HEK293 (cell line): Measurements from ENCODE around the gene DLG1.

ENCODE experiments used
- CTCF ChIA-PET: fragments of 350-600 bp; formaldehyde crosslinking; extraction: SDS; loops from one replicate; lab custom pipeline; 2021; ENCODE audit warnings: antibody characterized with exemption; lab: Yijun Ruan, JAX
- POLR2A ChIA-PET: fragments of 300-600 bp; formaldehyde crosslinking; extraction: SDS; loops from one replicate; lab custom pipeline; 2020; ENCODE audit warnings: antibody characterized with exemption, inconsistent platforms; lab: Yijun Ruan, JAX
- H3K27ac ChIP-seq: fragments of 200-500 bp; sonication (Bioruptor generic); 2 replicates; pipeline ENCODE4 v1.5.1; 2014; ENCODE audit warnings: low read depth, low read length, control low read depth, inconsistent platforms; ENCODE audit errors: extremely low read depth
- H3K36me3 ChIP-seq, 2 experiments: fragments of 200-500 bp in 1 of 2; sonication (Bioruptor generic) in 1 of 2; 1 replicate in 1 of 2; 2 replicates in 1 of 2; pipeline ENCODE4 v1.5.1; 2014 to 2017; ENCODE audit warnings: inconsistent platforms in 2 of 2, low read length in 2 of 2; ENCODE audit not compliant: control insufficient read depth in 2 of 2, insufficient read depth in 1 of 2
- H3K4me1 ChIP-seq: fragments of 200-500 bp; sonication (Bioruptor generic); 2 replicates; pipeline ENCODE4 v1.5.1; 2014; ENCODE audit warnings: mild to moderate bottlenecking, low read length, inconsistent platforms; ENCODE audit not compliant: control insufficient read depth, insufficient read depth
- H3K4me3 ChIP-seq: 2 replicates; pipeline ENCODE4 v1.5.1; 2011; ENCODE audit warnings: low read depth, mild to moderate bottlenecking, control low read depth, low read length, moderate library complexity
- H3K9me3 ChIP-seq: fragments of 200-500 bp; sonication (Bioruptor generic); 2 replicates; pipeline ENCODE4 v1.5.1; 2014; ENCODE audit warnings: low read depth, low read length, inconsistent platforms; ENCODE audit not compliant: control insufficient read depth, insufficient read depth
- BCL11A ChIP-seq: fragments of 450-650 bp; formaldehyde crosslinking; IDR thresholded peaks from 2 replicates; pipeline ENCODE4 v1.5.1; 2016; ENCODE audit warnings: low read depth, missing biosample characterization, missing genetic modification characterization
- GLI4 ChIP-seq: fragments of 450-650 bp; formaldehyde crosslinking; IDR thresholded peaks from 2 replicates; pipeline ENCODE4 v1.5.1; 2016; ENCODE audit warnings: missing biosample characterization, missing genetic modification characterization
- KLF7 ChIP-seq: fragments of 450-650 bp; formaldehyde crosslinking; IDR thresholded peaks from 2 replicates; pipeline ENCODE4 v1.5.1; 2016; ENCODE audit warnings: missing biosample characterization, missing genetic modification characterization, borderline replicate concordance
- MEIS1 ChIP-seq: sonication (generic); formaldehyde crosslinking; IDR thresholded peaks from 2 replicates; pipeline ENCODE4 v1.8.1; 2022; ENCODE audit warnings: missing genetic modification reagents, mild to moderate bottlenecking, borderline replicate concordance
- OVOL3 ChIP-seq: fragments of 450-650 bp; formaldehyde crosslinking; IDR thresholded peaks from 2 replicates; pipeline ENCODE4 v1.5.1; 2016; ENCODE audit warnings: missing biosample characterization, missing genetic modification characterization
- PATZ1 ChIP-seq: fragments of 450-650 bp; formaldehyde crosslinking; IDR thresholded peaks from 2 replicates; pipeline ENCODE4 v1.5.1; 2016; ENCODE audit warnings: missing biosample characterization, missing genetic modification characterization
- PRDM1 ChIP-seq: fragments of 450-650 bp; formaldehyde crosslinking; IDR thresholded peaks from 2 replicates; pipeline ENCODE4; 2016; ENCODE audit warnings: missing biosample characterization, missing genetic modification characterization
- SP2 ChIP-seq: fragments of 450-650 bp; formaldehyde crosslinking; IDR thresholded peaks from 2 replicates; pipeline ENCODE4 v1.5.1; 2016; ENCODE audit warnings: missing biosample characterization, missing genetic modification characterization
- SP7 ChIP-seq: fragments of 450-650 bp; formaldehyde crosslinking; IDR thresholded peaks from 2 replicates; pipeline ENCODE4 v1.5.1; 2016; ENCODE audit warnings: missing biosample characterization, missing genetic modification characterization
- ZBTB1 ChIP-seq: fragments of 450-650 bp; formaldehyde crosslinking; IDR thresholded peaks from 2 replicates; pipeline ENCODE4 v1.5.1; 2016; ENCODE audit warnings: missing biosample characterization, missing genetic modification characterization
- ZNF114 ChIP-seq: fragments of 450-650 bp; formaldehyde crosslinking; IDR thresholded peaks from 2 replicates; pipeline ENCODE4 v1.5.0; 2017; ENCODE audit warnings: missing biosample characterization, missing genetic modification characterization
- ZNF248 ChIP-seq: fragments of 450-650 bp; formaldehyde crosslinking; IDR thresholded peaks from 2 replicates; pipeline ENCODE4 v1.5.1; 2017; ENCODE audit warnings: missing biosample characterization, missing genetic modification characterization
- ZNF280D ChIP-seq: fragments of 450-650 bp; formaldehyde crosslinking; IDR thresholded peaks from 2 replicates; pipeline ENCODE4 v1.5.1; 2016; ENCODE audit warnings: missing biosample characterization, missing genetic modification characterization
- ZNF513 ChIP-seq: fragments of 450-650 bp; IDR thresholded peaks from 2 replicates; pipeline ENCODE4 v1.5.1; 2018; ENCODE audit warnings: missing biosample characterization, missing genetic modification characterization
- ZNF544 ChIP-seq: fragments of 450-650 bp; formaldehyde crosslinking; IDR thresholded peaks from 2 replicates; pipeline ENCODE4 v1.5.0; 2017; ENCODE audit warnings: missing biosample characterization, missing genetic modification characterization
- ZNF558 ChIP-seq: fragments of 450-650 bp; formaldehyde crosslinking; IDR thresholded peaks from 2 replicates; pipeline ENCODE4 v1.5.1; 2016; ENCODE audit warnings: missing biosample characterization, missing genetic modification characterization
- ZNF626 ChIP-seq: fragments of 450-650 bp; sonication (Bioruptor Pico); formaldehyde crosslinking; IDR thresholded peaks from 2 replicates; pipeline ENCODE4 v1.5.1; 2018; ENCODE audit warnings: missing biosample characterization, missing genetic modification characterization, inconsistent platforms
- ZSCAN5A ChIP-seq: fragments of 450-650 bp; formaldehyde crosslinking; IDR thresholded peaks from 2 replicates; pipeline ENCODE4 v1.5.1; 2016; ENCODE audit warnings: missing biosample characterization, missing genetic modification characterization

DLG1 gene

GRCh38 chr3:197124713-197125112 lies 173.7 kb downstream of the DLG1 start:
- Histone ChIP-seq H3K27ac (no peak overlapping the region), H3K36me3 (peaks cover 0 to 20% of the 10 kb centered on the region in 2 experiments; a peak in 1 of 3 replicates), H3K4me3 (no peak overlapping the region), H3K9me3 (no peaks in the 10 kb centered on the region), H3K4me1 (no peaks in the 10 kb centered on the region)
- TF ChIP-seq PATZ1 (tag by site-specific recombination) (no peak), ZNF626 (tag by site-specific recombination) (no peak), ZBTB1 (no peak), ZNF248 (no peak), ZNF558 (tag by site-specific recombination) (no peak), OVOL3 (tag by site-specific recombination) (no peak), ZNF114 (tag by site-specific recombination) (no peak), BCL11A (no peak), KLF7 (tag by site-specific recombination) (no peak), MEIS1 (CRISPR knock-in tag) (no peak), ZSCAN5A (tag by site-specific recombination) (no peak), PRDM1 (tag by site-specific recombination) (no peak; the same call in 1 of the 2 replicates), GLI4 (tag by site-specific recombination) (no peak), SP7 (tag by site-specific recombination) (no peak)
- ChIA-PET POLR2A (no interaction called here), CTCF (no interaction called here)

GRCh38 chr3:197122394-197122793 lies 176.0 kb downstream of the DLG1 start:
- H3K27ac ChIP-seq = no peak overlapping the region
- no peak overlapping the region for H3K4me3 ChIP-seq
- ChIA-PET POLR2A (no interaction called here), CTCF (no interaction called here)
- H3K9me3 ChIP-seq = no peaks in the 10 kb centered on the region
- no peaks in the 10 kb centered on the region for H3K4me1 ChIP-seq
- H3K36me3 ChIP-seq = peaks cover 0 to 3% of the 10 kb centered on the region in 2 experiments; a peak in 1 of 3 replicates
- no peak for TF ChIP-seq ZNF513
- no peak for TF ChIP-seq ZNF544 (tag by site-specific recombination)
- no peak for TF ChIP-seq SP2 (tag by site-specific recombination)
- TF ChIP-seq ZNF280D = no peak
- TF ChIP-seq OVOL3 (tag by site-specific recombination) = no peak
